ENCODE data around the gene PKHD1.

DNA sequence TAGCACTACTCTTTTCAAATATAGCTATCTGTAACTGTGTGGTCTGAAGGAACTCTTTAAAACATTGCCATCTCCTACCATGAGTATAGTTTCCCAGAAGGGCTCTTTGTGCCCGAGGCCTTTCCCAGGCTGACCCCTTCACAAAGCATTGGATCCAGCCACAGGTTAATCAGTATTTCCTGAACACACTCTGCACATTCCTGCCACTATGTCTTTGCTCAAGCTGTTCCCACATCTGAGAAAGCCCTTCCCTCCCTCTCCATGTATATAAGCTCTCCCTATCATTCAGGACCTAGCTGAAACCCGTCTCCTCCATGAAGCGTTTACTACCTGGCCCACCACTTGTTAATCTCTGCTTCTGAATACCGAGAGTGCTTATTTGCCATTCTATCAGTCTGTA lies 47.8 kb upstream of the PKHD1 start:
- TF ChIP-seq TAF1 (IDR thresholded peaks at IDR 0.05; ENCODE audit: borderline replicate concordance, insufficient read depth, low read length) (no peak), POLR2AphosphoS5 (IDR thresholded peaks at IDR 0.05; ENCODE audit: low read depth, low read length) (no peak), FOXP2 (optimal IDR thresholded peaks at IDR 0.05; ENCODE audit: borderline replicate concordance, extremely low read depth, extremely low read length, insufficient read depth) (no peak), SIN3A (IDR thresholded peaks at IDR 0.05; ENCODE audit: borderline replicate concordance, insufficient read depth, low read length) (no peak)
- TF ChIP-seq, protein P1, sequence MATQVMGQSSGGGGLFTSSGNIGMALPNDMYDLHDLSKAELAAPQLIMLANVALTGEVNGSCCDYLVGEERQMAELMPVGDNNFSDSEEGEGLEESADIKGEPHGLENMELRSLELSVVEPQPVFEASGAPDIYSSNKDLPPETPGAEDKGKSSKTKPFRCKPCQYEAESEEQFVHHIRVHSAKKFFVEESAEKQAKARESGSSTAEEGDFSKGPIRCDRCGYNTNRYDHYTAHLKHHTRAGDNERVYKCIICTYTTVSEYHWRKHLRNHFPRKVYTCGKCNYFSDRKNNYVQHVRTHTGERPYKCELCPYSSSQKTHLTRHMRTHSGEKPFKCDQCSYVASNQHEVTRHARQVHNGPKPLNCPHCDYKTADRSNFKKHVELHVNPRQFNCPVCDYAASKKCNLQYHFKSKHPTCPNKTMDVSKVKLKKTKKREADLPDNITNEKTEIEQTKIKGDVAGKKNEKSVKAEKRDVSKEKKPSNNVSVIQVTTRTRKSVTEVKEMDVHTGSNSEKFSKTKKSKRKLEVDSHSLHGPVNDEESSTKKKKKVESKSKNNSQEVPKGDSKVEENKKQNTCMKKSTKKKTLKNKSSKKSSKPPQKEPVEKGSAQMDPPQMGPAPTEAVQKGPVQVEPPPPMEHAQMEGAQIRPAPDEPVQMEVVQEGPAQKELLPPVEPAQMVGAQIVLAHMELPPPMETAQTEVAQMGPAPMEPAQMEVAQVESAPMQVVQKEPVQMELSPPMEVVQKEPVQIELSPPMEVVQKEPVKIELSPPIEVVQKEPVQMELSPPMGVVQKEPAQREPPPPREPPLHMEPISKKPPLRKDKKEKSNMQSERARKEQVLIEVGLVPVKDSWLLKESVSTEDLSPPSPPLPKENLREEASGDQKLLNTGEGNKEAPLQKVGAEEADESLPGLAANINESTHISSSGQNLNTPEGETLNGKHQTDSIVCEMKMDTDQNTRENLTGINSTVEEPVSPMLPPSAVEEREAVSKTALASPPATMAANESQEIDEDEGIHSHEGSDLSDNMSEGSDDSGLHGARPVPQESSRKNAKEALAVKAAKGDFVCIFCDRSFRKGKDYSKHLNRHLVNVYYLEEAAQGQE (IDR thresholded peaks at IDR 0.05; ENCODE audit: insufficient read depth in 1 of 2, low read depth in 2 of 2, low read length in 2 of 2): no peak
